SK-N-SH (cell line): Measurements from ENCODE around the gene NPAS3.

Experiments used
- MEF2A ChIP-seq: IDR thresholded peaks from 2 replicates; pipeline ENCODE4 v1.4.0; 2012; ENCODE audit warnings: low read depth, borderline replicate concordance
- NFIC ChIP-seq: IDR thresholded peaks from 2 replicates; pipeline ENCODE4 v1.4.0; 2012; ENCODE audit warnings: borderline replicate concordance
- RCOR1 ChIP-seq: fragments of 150-350 bp; IDR thresholded peaks from 2 replicates; pipeline ENCODE4 v1.6.1; 2017; ENCODE audit warnings: antibody characterized with exemption, low read length
- SIN3A ChIP-seq: IDR thresholded peaks from 2 replicates; pipeline ENCODE4 v1.6.1; 2012; ENCODE audit warnings: low read depth, mild to moderate bottlenecking, low read length, moderate library complexity, borderline replicate concordance
- SMC3 ChIP-seq: IDR thresholded peaks from 2 replicates; pipeline ENCODE4 v1.6.1; 2012; ENCODE audit warnings: low read depth, low read length, improper control_type of control experiment
- TAF1 ChIP-seq: IDR thresholded peaks from 2 replicates; pipeline ENCODE4 v1.6.1; 2012; ENCODE audit warnings: low read depth, mild to moderate bottlenecking, low read length, moderate library complexity, borderline replicate concordance
- TEAD4 ChIP-seq: IDR thresholded peaks from 2 replicates; pipeline ENCODE4 v1.4.0; 2012; ENCODE audit warnings: mild to moderate bottlenecking, borderline replicate concordance; ENCODE audit not compliant: insufficient read depth
- TF ChIP-seq, protein P1 (sequence below): fragments of 200-600 bp; sonication (generic); IDR thresholded peaks from 2 replicates; pipeline ENCODE4 v1.6.1; 2017; ENCODE audit warnings: antibody characterized with exemption, mild to moderate bottlenecking, moderate library complexity
- TF ChIP-seq, protein P2 (sequence below): fragments of 150-350 bp; IDR thresholded peaks from 2 replicates; pipeline ENCODE4 v1.6.1; 2017; ENCODE audit warnings: antibody characterized with exemption, low read length, low read depth, borderline replicate concordance

DNA sequence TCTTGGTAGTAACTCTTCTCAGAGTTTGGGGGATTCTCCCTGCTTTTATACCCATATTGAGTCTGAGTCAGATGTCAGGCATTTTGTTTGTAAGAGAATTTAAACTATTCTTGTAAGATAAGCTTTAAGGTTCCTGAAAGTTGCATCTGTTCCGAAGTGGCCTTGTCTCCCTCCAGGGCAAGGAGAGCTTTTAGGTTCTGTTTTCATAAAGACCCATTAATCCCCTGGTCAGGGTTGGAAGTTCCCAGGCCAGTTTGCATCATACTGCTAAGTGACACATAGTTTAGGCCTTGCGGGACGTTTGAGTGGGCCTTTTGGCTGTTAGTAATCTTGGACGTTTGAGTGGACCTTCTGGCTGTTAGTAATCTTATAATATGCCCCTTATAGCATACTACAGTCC is 396.7 kb downstream of the NPAS3 start:
- TF ChIP-seq, protein P1, sequence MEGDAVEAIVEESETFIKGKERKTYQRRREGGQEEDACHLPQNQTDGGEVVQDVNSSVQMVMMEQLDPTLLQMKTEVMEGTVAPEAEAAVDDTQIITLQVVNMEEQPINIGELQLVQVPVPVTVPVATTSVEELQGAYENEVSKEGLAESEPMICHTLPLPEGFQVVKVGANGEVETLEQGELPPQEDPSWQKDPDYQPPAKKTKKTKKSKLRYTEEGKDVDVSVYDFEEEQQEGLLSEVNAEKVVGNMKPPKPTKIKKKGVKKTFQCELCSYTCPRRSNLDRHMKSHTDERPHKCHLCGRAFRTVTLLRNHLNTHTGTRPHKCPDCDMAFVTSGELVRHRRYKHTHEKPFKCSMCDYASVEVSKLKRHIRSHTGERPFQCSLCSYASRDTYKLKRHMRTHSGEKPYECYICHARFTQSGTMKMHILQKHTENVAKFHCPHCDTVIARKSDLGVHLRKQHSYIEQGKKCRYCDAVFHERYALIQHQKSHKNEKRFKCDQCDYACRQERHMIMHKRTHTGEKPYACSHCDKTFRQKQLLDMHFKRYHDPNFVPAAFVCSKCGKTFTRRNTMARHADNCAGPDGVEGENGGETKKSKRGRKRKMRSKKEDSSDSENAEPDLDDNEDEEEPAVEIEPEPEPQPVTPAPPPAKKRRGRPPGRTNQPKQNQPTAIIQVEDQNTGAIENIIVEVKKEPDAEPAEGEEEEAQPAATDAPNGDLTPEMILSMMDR: no peak
- TF ChIP-seq NFIC (no peak), TEAD4 (no peak), SIN3A (no peak), TAF1 (no peak), RCOR1 (no peak), MEF2A (no peak), SMC3 (no peak)
- TF ChIP-seq, protein P2, sequence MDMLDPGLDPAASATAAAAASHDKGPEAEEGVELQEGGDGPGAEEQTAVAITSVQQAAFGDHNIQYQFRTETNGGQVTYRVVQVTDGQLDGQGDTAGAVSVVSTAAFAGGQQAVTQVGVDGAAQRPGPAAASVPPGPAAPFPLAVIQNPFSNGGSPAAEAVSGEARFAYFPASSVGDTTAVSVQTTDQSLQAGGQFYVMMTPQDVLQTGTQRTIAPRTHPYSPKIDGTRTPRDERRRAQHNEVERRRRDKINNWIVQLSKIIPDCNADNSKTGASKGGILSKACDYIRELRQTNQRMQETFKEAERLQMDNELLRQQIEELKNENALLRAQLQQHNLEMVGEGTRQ: no peak
